HG03354 (cell line): ENCODE results near the gene HAUS1.

Experiments used
- ATAC-seq: cut with Tn5 transposase; IDR thresholded peaks from one replicate; pipeline ENCODE4 v1.9.1; 2021; ENCODE audit warnings: mild to moderate bottlenecking; ENCODE audit not compliant: unreplicated experiment, poor library complexity, severe bottlenecking

HAUS1 gene, protein sequence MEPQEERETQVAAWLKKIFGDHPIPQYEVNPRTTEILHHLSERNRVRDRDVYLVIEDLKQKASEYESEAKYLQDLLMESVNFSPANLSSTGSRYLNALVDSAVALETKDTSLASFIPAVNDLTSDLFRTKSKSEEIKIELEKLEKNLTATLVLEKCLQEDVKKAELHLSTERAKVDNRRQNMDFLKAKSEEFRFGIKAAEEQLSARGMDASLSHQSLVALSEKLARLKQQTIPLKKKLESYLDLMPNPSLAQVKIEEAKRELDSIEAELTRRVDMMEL

DNA sequence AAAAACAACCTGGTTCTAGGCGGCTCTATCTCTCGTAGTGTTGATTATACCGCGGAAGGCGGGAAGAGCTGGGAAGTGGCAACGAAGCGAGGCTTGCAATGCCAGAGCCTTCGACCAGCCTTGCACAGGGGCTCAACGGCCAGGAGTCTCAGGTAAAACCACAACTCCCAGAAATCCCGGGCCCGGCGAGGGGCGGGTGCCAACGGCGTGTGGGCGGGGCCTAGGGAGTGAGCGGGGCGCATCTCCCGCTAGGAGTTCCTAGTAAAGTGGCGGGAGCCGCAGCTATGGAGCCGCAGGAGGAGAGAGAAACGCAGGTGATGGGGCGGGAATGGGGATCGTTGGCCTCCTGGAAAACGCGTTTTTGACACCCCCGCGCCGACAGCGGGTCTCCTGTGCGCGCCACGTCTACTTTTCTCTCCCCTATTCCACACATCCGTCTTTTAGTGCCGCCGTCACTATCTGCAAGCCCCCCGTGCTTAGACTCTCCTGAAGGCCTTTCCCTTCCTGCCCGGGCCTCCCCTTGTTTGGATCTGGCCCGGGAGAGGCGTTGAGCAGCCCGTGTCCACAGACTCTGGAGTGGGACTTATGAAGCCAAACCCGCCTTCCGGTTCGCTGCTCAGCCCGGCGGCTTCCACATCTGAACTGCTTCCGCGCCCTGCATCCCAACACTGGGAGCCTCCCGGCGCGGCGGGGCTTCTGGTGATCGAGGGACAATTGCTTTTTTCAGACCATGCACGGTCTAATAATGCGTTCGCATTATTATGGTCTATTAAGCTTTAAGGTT lies at the start of gene HAUS1:
Gene HAUS1 (plus strand): TSS at position 258 of the 784 bp plus-strand sequence. CDS start 27 bp downstream, at position 285.
- ATAC-seq, result peak; percentile 90

DNA sequence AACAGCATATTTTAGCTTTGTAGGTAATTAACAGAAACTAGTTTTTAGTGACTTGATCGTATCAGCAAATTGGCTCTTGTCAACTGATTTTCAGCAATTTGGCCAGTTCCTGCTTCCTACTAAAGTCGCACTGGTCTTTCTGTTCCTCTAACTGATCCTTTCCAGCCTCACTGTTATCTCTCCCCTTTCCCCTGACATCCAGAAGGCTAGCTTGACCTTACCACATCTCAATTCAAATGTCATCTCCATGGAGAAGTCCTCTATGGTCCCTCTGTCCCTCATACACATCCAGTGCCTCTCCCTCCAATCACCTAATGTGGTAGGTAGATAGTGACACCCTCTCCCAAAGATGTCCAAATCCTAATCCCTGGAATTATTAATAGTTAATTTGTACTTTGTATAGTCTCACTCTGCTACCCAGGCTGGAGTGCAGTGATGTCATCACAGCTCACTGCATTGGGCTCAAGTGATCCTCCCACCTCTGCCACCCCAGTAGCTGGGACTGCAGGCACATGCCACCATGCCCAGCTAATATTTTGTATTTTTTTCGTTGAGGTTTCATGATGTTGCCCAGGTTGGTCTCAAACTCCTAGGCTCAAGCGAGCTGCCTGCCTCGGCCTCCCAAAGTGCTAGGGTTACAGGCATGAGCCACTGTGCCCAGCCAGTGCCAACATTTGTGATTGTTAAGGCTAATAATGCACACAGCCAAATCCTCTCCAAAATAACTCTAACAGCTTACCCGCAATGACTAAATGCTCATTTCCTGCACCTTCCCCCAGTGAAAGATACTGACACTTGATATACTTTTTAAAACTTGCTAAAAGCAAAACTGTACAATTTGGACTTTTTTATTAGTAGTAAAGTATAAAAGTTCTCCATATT lies 49.0 kb upstream of the HAUS1 start:
- no peak for ATAC-seq

DNA sequence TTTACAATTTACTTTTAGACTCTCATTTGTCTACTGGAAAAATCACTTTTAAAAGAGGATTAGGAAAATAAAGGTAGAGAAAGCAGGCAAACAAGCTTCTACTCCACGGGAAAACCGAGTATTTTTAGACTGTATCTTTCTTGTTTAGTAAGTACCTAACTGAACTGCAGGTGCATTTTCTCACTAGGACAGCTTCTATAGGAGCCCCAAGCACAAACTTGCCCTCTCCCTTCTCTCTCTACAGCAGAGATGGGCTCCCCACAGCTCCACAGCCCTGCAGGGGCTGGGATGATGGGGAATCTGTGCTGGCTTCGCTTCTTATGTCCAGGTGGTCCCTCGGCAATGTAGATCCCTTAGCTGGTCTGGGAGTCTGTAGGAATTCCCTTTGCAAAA lies 48.4 kb upstream of the HAUS1 start:
- no peak for ATAC-seq

DNA sequence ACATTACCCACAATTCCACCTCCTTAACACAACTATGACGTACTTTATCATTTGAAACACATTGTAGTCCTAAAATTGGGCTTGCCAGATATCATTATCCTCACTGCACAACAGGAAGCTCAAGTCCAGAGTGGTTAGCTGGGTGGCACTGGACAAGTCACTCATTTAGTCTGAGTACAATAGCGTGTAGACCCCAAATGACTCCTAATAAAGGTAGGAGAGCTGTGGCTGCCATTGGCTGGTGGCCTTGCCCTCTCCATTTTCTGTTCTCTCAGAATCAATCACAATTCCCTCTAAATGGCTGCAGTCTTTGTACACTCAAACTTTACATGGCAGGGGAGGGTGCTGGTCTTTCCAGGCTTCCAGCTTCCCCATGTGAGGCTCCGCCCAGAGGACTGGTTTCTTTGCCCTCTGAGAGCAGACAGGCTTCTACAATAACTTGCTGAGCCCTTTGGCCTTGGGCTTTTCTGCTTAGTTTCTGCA lies 43.8 kb upstream of the HAUS1 start:
- ATAC-seq, result no peak

DNA sequence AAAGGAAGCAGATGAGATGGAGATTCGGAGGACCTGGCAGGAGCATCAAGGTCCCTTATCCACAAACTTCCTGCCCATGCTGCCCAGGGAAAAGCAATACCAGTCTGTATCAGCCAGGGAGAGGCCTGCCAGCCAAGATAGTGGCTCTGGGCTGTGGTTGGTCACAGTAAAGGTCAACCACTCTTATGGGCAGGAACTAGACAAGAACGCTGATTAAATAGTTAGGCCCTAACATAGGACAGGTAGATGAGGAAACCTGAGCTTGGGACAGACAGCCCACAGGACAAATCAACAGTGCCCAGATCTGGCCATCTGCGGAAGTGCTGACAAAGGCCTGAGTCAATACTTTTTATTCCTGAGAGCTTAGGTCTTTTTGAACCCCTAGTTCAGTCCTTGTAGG lies 42.8 kb upstream of the HAUS1 start:
- ATAC-seq, result no peak

DNA sequence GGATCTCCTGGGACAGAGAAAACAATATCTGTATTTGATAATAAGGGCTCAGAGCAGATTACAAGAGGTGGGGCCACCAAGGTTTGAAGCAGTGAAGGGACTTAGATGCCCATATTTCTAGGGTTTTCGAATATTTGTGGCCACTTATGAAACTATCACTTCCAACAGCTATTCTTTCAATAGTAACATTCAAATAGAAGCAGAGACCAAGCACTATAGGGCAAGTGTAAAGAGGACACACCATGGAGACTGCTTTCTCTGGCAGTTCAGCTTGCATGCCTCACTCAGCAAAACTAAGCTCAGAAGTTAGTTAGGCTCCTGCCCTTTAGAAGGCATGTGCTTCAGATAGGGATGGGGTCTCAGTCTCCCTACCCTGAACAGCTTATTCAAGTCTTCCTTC lies 42.4 kb upstream of the HAUS1 start:
- no peak for ATAC-seq

DNA sequence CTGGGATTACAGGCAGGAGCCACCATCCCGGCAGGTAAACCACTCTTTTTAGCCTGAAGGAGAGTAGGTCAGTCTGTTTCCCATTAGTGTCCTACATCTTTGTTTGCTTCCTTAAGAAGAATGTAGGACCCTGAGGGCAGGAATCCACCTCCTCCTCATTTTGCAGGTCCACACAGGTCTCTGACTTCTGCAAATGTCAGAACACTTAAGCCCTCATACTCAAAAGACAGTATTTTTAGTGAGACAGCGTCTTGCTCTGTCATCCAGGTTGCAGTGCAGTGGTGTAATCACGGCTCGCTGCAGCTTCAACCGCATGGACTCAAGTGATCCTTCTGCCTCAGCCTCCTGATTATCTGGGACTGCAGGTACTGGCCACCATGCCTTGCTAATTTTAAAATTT lies 41.4 kb upstream of the HAUS1 start:
- ATAC-seq, result no peak

DNA sequence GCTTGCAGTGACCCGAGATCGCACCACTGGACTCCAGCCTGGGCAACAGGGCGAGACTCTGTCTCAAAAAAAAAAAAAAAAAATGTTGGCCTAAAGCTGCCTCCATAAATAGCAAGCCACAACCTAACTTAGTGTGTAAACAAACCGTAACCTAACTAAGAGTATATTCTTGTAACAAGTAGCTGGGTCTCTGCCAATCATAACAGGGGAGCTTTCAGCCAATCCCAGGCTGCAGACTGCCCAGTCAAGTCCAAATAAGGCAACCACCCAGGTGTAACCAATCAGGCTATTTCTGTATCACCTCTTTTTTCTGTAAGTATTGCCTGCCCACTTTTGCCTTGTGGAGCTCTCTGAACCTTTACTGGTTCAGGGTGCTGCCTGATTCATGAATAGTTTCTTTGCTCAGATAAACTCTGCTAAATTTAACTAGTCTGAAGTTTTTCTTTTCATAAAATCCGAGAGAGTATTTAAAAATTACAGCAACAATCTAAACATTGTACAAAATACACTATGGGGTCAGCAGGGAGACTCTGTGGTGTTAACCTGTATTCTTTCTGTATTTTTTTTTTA lies 36.7 kb upstream of the HAUS1 start:
- ATAC-seq, result no peak

DNA sequence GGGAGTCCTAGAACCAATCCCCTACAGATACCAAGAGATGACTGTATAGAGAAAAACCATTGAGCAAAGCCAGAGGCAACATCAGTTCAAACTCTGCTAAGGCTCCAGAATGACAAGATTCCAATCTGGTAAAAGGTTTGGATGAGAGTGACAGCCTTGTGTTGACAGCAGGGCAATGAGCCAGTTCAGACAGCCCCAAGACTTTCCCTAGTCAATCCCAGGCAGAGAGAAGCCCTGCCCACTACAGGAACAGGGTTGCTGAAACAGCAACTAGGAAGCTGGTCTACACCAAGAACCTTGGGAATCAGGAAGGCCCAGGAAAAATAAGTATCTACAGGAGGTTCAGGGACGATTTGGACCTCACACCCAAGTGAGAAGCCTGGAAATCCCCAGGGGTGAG lies 35.4 kb upstream of the HAUS1 start:
- ATAC-seq, result no peak

DNA sequence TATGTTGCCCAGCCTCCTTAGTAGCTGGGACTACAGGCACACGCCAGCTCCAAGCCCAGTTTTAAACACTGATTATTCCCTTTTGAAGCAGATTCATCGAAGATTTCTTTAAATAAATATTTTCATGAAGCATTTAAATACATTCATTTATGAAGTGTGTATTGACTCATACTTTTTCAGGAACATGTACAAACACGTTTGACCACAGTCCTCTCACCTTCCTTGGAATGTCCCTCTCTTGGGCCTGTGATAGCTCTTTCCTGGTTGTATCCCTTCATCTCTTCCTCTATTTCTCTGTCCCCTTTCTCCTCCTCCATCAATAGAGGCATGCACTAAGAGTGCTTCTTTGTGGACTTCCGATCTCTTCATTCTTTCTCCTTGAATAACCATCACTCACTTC lies 34.7 kb upstream of the HAUS1 start:
- ATAC-seq, result no peak

DNA sequence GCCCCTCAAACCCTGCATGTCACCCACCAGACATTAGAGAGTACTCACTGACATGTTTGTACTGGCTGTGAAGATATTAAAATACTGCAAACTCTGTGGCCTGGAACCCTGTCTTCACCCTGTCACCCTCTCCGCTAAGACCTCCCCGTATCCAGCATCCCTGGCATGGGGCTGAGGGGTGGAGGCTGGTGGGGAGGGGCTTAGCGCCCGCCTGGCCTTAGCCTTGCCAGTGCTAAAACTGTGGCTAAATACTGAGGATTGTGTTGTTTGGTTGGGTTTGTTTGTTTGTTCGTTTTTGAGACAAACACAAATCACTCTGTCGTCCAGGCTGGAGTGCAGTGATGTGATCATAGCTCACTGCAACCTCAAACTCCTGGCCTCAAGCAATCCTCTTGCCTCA lies 34.0 kb upstream of the HAUS1 start:
- ATAC-seq, result no peak

DNA sequence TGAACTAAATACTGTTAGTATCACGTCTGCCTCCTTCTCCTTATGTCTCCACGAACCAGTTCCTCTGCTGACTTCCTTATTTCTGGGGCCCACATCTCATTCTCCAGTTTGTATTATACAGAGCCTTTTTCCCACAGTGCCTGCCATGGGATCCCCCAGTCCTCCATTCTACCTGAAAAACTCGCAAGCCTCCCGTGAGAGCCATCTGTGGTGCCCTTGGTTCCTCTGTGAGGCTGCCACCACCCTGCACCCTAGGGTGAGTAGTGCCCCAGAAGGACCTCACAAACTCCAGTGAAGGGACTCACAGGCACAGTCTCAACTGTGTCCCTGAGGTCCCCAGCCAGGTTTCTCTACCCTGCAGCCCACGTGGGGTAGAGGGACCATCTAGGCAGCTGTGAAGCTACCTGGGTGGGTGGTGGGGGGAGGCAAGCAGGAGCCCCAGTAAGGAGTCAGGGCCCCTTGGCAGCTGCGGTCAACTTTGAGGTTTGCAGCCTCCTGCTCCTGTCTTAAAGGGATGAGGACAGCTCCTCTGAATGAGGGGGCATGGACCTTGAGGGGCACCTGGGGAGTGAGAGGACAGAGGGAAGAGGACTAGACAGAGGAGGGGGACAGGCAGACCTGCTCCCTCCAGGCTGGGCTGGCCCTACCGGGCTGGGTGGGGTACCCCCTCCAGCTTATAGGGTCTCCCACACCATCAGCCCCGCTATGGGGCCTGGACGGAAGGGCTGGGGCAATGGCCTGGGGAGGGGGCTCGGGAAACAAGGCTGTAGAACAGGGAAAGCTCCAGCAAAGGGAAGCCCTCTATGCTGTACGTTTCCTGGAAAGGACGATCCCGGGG lies 33.2 kb upstream of the HAUS1 start:
- ATAC-seq, result peak; percentile 1

DNA sequence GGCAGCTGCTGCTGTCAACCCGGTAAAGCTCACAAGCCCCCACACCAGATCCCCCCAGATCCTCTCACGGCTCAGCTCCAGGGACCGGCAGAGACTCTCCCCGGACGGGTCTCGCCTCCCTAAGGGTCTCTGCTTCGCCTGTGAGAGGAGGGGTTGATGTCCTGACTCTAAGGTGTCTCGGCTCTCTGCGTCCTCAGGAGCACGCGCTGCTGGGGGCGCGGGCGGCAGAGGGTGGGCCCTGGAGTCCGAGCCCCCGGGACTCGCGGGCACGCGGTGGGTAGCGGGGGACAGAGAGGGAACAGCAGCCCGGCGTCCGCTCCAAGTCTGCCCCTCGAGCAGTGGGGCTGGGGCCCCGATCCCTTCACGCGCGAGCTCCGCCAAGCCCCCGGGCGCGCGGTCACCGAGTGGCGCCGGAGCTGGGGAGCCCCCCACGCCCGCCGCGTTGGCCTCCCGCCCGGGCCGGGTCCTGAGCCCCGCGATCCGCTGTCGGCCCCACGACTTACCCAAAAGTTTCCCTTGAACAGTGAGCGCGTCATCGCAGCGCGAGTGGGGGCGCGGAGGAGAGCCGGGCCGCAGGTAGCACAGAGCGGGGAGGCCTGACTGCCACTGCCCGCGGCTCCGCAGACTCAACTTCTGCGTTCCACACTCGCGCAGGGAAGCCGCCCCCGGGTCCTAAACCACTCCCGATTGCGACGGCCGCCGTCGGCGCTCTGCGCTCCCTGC lies 32.4 kb upstream of the HAUS1 start, which contains the start of gene PSTPIP2:
Gene PSTPIP2 (minus strand): TSS at position 608 of the 723 bp plus-strand sequence. CDS start 72 bp downstream, at position 536.
- ATAC-seq, result peak; percentile 81

DNA sequence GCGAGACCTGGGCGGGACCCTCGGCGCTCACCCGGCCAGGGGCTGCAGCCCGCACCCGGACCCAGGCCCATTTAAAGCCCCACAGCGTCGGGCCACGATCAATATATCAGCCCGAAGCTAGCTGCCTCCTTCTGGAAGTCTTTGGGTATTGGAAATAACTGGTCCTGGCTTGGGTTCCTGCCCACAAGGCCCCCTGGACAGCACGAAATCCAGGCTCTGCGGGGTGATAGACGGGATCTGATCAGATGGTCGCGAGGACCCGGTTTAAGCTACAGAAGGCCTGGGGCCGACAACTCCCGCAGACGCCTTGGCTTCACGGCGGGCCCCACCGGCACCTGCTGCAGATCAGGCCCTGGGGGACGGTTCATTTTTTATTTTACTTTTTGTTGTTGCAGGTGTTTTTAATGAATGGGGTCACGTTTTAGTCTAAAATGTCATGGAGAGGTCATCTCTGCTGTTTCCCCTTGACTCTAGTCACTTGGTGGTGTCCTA lies 31.8 kb upstream of the HAUS1 start:
- ATAC-seq, result peak; percentile 2

DNA sequence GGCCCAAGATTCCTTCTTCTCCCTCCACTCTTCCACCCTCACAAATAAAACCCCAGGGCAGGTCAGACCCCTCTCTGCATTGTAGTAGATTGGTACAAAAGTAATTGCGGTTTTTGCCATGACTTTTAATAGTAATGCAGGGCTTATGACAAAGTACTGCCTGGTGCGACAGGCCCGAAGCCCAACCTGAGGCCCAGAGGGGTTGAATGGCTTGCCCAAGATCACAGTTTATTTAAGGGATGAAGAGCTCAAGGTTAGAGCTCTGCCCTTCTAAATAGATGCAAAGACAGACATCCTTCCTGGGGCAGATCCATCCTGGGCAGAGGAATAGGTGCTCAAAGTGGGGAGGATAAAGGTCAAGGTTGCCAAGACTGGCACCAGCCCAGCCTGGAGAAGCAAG lies 31.2 kb upstream of the HAUS1 start:
- ATAC-seq, result no peak

DNA sequence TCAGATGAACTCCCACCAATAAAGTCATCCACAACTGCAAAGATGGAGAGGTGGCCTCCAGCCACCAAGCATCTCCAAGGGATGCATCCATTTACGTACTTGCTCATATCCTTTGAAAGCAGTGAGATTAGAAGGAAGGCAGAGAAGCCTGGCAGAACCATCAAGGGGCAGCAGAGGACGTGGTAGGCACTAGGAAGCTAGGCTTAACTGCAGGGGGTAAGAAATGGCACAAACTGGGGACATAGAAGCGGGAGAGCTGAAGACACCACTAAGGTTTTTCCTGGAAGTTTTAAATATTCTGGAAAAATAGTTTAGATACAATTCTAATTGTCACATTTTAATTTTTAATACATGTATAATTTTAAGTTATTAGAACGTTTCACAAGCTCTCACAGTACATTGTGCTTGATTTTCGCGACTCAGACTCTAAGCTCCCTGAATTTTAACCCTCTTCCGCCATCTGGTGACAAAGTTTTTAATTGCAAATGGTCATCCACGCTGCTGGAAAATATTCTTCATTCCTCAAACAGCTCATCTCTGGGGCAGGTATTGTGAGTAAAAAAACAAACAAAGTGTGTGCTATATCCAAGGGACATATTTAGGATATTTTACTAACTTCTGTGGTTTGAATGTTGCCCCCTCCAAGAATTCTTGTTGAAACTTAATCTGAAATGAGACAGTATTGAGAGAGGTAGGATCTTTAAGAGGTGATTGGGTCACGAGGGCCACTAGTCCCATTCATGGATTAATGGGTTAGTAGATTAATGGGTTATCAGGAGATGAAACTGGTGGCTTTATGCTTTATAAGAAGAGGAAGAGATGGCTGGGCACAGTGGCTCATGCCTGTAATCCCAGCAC lies 30.5 kb upstream of the HAUS1 start:
- ATAC-seq, result no peak

DNA sequence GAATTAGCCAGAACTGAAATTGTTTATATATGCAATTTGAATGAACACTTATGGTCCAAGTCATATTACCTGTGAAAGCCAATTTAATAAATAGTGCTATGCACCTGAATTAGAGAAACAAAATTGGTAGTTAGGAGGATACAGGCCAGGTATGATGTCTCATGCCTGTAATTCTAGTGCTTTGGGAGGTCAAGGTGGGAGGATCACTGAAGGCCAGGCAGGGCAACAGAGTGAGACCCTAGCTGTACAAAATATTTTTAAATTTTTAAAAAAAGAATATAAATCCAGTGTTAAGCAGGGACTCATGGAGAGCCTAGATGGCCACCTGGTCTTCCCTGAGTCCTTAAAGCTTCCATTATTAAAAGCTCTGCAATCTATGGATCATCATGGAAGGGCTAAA lies 24.8 kb upstream of the HAUS1 start:
- ATAC-seq, result no peak
